H1 (cell line): Measurements from ENCODE around the gene ZNF665. TPM values are rescaled to one million over a fixed set of nuclear protein-coding genes. Genes with fewer than 3 reads are reported as not detected.

Experiments
- polyA plus RNA-seq, 7 experiments: library from polyadenylated mRNA; depleted of rRNA in 3 of 7; stranded (reverse) in 5 of 7; unstranded in 2 of 7; fragments of >200 nt in 5 of 7; fragments of 200-250 nt in 2 of 7; gene quantifications; 1 replicate in 5 of 7; 2 replicates in 1 of 7; 4 replicates in 1 of 7; pipeline versions ENCODE4 v1.2.1 to v1.2.3, GENCODE V29; 2011 to 2013; ENCODE audit warnings: missing spikeins in 2 of 7, mixed read lengths in 2 of 7
- total RNA-seq: library from RNA; stranded (reverse); fragmentation: NEBNext Ultra II Directional; extraction: Animal tissue kit (Norgen Biotek cat#: 25700); gene quantifications from 2 replicates; pipeline ENCODE4 v1.2.1, GENCODE V29; 2021

ZNF665 gene
- total and polyA plus RNA-seq, 2 of the 8 experiments (the other 6 are each of a cell fraction or from before 2014, with no cell fraction given): 2.4 to 6.4 TPM

Other genes starting within 250 kb of the ZNF665 start
- gene ZNF816, start 230.5 kb downstream of the ZNF665 start, total RNA-seq: 12.2 and 13.2 TPM in 2 replicates
- 2.4 and 2.7 TPM in 2 replicates for gene ZNF816, start 230.5 kb downstream of the ZNF665 start, polyA plus RNA-seq (2011; rRNA removed)
- gene ERVV-1, start 179.4 kb downstream of the ZNF665 start, total RNA-seq: not detected in 2 replicates
- not detected in 2 replicates for gene ERVV-1, start 179.4 kb downstream of the ZNF665 start, polyA plus RNA-seq (2011; rRNA removed)
- gene ERVV-2, start 148.6 kb downstream of the ZNF665 start, total RNA-seq: not detected in 2 replicates
- 0.03 TPM in 1 of 2 replicates, not detected in the other for gene ERVV-2, start 148.6 kb downstream of the ZNF665 start, polyA plus RNA-seq (2011; rRNA removed)
- 28.3 and 31.2 TPM in 2 replicates for gene ZNF160, start 89.9 kb downstream of the ZNF665 start, total RNA-seq
- 15.8 and 29.0 TPM in 2 replicates for gene ZNF160, start 89.9 kb downstream of the ZNF665 start, polyA plus RNA-seq (2011; rRNA removed)
- 9.3 and 9.7 TPM in 2 replicates for gene ZNF415, start 60.4 kb downstream of the ZNF665 start, total RNA-seq
- gene ZNF415, start 60.4 kb downstream of the ZNF665 start, polyA plus RNA-seq (2011; rRNA removed): 3.8 and 5.8 TPM in 2 replicates
- 14.6 and 15.0 TPM in 2 replicates for gene ZNF347, start 34.3 kb downstream of the ZNF665 start, total RNA-seq
- gene ZNF347, start 34.3 kb downstream of the ZNF665 start, polyA plus RNA-seq (2011; rRNA removed): 1.4 and 3.0 TPM in 2 replicates
- gene ZNF677, start 61.5 kb upstream of the ZNF665 start, total RNA-seq: 28.0 and 29.6 TPM in 2 replicates
- gene ZNF677, start 61.5 kb upstream of the ZNF665 start, polyA plus RNA-seq (2011; rRNA removed): 26.6 and 37.0 TPM in 2 replicates
- gene VN1R2, start 64.9 kb upstream of the ZNF665 start, total RNA-seq: not detected in 2 replicates
- gene VN1R2, start 64.9 kb upstream of the ZNF665 start, polyA plus RNA-seq (2011; rRNA removed): 0.06 TPM in 1 of 2 replicates, not detected in the other
- gene VN1R4, start 74.4 kb upstream of the ZNF665 start, total RNA-seq: not detected in 2 replicates
- not detected in 2 replicates for gene VN1R4, start 74.4 kb upstream of the ZNF665 start, polyA plus RNA-seq (2011; rRNA removed)
- gene ZNF845, start 140.4 kb upstream of the ZNF665 start, total RNA-seq: 20.8 and 22.5 TPM in 2 replicates
- gene ZNF845, start 140.4 kb upstream of the ZNF665 start, polyA plus RNA-seq (2011; rRNA removed): 2.4 and 3.6 TPM in 2 replicates
- gene ZNF525, start 172.3 kb upstream of the ZNF665 start, total RNA-seq: 58.0 and 63.4 TPM in 2 replicates
- gene ZNF525, start 172.3 kb upstream of the ZNF665 start, polyA plus RNA-seq (2011; rRNA removed): 5.1 and 8.2 TPM in 2 replicates
- gene ZNF765, start 201.8 kb upstream of the ZNF665 start, total RNA-seq: 21.0 and 22.3 TPM in 2 replicates
- gene ZNF765, start 201.8 kb upstream of the ZNF665 start, polyA plus RNA-seq (2011; rRNA removed): 4.5 and 5.4 TPM in 2 replicates
- gene ZNF761, start 238.6 kb upstream of the ZNF665 start, total RNA-seq: 24.2 and 25.1 TPM in 2 replicates
- gene ZNF761, start 238.6 kb upstream of the ZNF665 start, polyA plus RNA-seq (2011; rRNA removed): 10.8 and 11.1 TPM in 2 replicates